Heart right ventricle (tissue), 16 donors: ENCODE data around the gene PANX2. TPM values are rescaled to one million over a fixed set of nuclear protein-coding genes. Genes with fewer than 3 reads are reported as not detected.

Experiments used
- ATAC-seq, 8 donors: fragments of 200-7000 bp; cut with Tn5 transposase; one replicate each; pipeline ENCODE4 v1.9.1; 2020; ENCODE audit warnings: mild to moderate bottlenecking in 8 of 8, moderate library complexity in 8 of 8, moderate number of reproducible peaks in 1 of 8
- DNase-seq, 2 donors: peaks; one replicate each; pipeline ENCODE4 v3.0.0-alpha.2; 2020
- H3K27ac ChIP-seq, 10 donors: fragments of 200-600 bp; sonication (generic) in 2 of 10; one replicate each; pipeline versions ENCODE4 v1.5.0 to v1.8.0; 2020 to 2022; ENCODE audit warnings: mild to moderate bottlenecking in 3 of 10
- H3K27me3 ChIP-seq, 7 donors: fragments of 200-600 bp; one replicate each; pipeline ENCODE4 v1.8.0; 2021 to 2022; ENCODE audit warnings: mild to moderate bottlenecking in 2 of 7
- H3K36me3 ChIP-seq, 9 donors: fragments of 200-600 bp; sonication (generic) in 1 of 9; one replicate each; pipeline versions ENCODE4 v1.5.0 to v1.8.0; 2020 to 2022; ENCODE audit warnings: mild to moderate bottlenecking in 2 of 9
- H3K4me1 ChIP-seq, 9 donors: fragments of 200-600 bp; sonication (generic) in 1 of 9; one replicate each; pipeline versions ENCODE4 v1.5.0 to v1.8.0; 2020 to 2022; ENCODE audit warnings: mild to moderate bottlenecking in 4 of 9
- H3K4me3 ChIP-seq, 10 donors: fragments of 200-600 bp; sonication (generic) in 2 of 10; one replicate each; pipeline versions ENCODE4 v1.5.0 to v1.8.0; 2020 to 2022; ENCODE audit warnings: mild to moderate bottlenecking in 7 of 10, moderate library complexity in 2 of 10
- H3K9me3 ChIP-seq, 11 donors: fragments of 200-600 bp in 10 of 11; sonication (generic) in 2 of 11; one replicate each; pipeline versions ENCODE4 v1.5.0 to v1.8.0; 2013 to 2022; ENCODE audit warnings: mild to moderate bottlenecking in 2 of 11, control low read depth in 1 of 11, moderate library complexity in 1 of 11
- WGBS, 2 donors: extraction: QIAGEN DNeasy Blood & Tissue Kit; methylation state at CpG; one replicate each; pipeline ENCODE4 v1.1.7; 2013; ENCODE audit warnings: inconsistent platforms in 1 of 2; 5-methylcytosine and 5-hydroxymethylcytosine counted together
- intact Hi-C, 10 donors: fragments of 100-400 bp; cut with DNase I; formaldehyde crosslinking; loops; one replicate each; pipeline versions ENCODE4 v1.11.1 to v1.14.2; 2022
- polyA plus RNA-seq, 2 donors: library from polyadenylated mRNA; stranded (reverse); fragments of 200-250 nt; gene quantifications; one replicate each; pipeline ENCODE4 v1.2.3, GENCODE V29; 2013
- total RNA-seq, 10 donors: library from RNA; stranded (reverse); fragmentation: NEBNext Ultra II Directional in 3 of 10; extraction: Animal tissue kit (Norgen Biotek cat#: 25700) in 3 of 10; gene quantifications; one replicate each; pipeline versions ENCODE4 v1.2.1 to v1.2.4, GENCODE V29; 2021 to 2023
- TF ChIP-seq, protein P1 (sequence below), 9 donors: fragments of 200-600 bp; sonication (generic) in 2 of 9; IDR thresholded peaks; one replicate each; pipeline versions ENCODE4 v1.5.0 to v1.8.0; 2021 to 2022; ENCODE audit warnings: antibody characterized with exemption in 9 of 9, mild to moderate bottlenecking in 5 of 9, moderate library complexity in 1 of 9
- donor health status: Arrhythmogenic right ventricular cardiomyopathy.
- donor health status: ischemic (EF 13 %, LVEDD 7.1; RV severe dilation, severe dysfunction).
- donor health status: healthy with polysubstance abuse.
- donor health status: DM: no; HTN: yes; CAD: no.
- donor health status: DM: no; HTN: no; CAD: no.
- donor health status: ischemic (EF 25% LVEDD 6.9; RV normal size, moderate dysfunction).
- donor health status: ischemic (EF 25% LVEDD 5.7; RV mildly dilated, moderate dysfunction).
- donor health status: healthy.
- donor health status: DM: yes; HTN: yes; CAD: no.
- donor health status: Ischemic cardiomyopathy.
- donor health status: ischemic (EF 35%, LVEDD 5.7; RV mildly dilated, moderate dysfunction).
- donor health status: nonischemic (EF 11% LVEDD 7.7; RV severe dilation, severe dysfunction).
- donor health status: DM: yes; HTN: yes; CAD: no.
- donor health status: PGD.
- donor health status: ischemic (EF 29% LVEDD 5.4; RV normal size, mild dysfunction).
- donor health status: nonischemic (EF 23%, LVEDD 6.1; RV moderate dilation, normal function).

The PANX2 gene
- total and polyA plus RNA-seq, 12 donors = 0.07 to 0.61 (median 0.21) TPM; not detected in 3

DNA sequence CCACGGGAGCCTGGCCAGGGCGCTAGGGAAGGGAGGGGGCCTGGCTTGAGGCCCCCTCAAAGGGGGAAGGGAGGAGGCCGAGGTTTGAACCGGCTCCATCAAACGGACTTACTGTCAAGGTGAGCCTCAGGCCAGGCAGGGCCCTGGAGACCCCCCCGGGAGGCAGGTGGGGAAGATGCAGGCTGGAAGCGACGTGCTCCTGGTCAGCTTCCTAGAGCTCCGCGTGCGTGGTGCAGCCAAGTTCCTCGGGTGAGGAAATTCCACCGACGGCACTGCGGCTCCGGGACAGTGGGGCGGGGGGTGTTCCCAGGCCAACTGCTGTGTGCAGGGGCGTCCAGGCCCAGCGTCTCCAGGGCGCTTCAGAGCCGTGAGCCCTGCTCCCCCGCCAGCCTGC lies 7.9 kb downstream of the PANX2 start:
- Histone ChIP-seq H3K36me3 (no peaks in the 10 kb centered on the region), H3K9me3 (no peaks in the 10 kb centered on the region), H3K4me1 (peaks cover 0 to 10% (median 5%) of the 10 kb centered on the region in 9 donors), H3K4me3 (no peak overlapping the region), H3K27me3 (peaks cover 0 to 59% (median 49%) of the 10 kb centered on the region in 7 donors), H3K27ac (no peak overlapping the region)
- ATAC-seq = no peak
- 35 to 58% methylated on average over 22 of the region's 22 CpGs for WGBS, 2 donors
- TF ChIP-seq, protein P1, sequence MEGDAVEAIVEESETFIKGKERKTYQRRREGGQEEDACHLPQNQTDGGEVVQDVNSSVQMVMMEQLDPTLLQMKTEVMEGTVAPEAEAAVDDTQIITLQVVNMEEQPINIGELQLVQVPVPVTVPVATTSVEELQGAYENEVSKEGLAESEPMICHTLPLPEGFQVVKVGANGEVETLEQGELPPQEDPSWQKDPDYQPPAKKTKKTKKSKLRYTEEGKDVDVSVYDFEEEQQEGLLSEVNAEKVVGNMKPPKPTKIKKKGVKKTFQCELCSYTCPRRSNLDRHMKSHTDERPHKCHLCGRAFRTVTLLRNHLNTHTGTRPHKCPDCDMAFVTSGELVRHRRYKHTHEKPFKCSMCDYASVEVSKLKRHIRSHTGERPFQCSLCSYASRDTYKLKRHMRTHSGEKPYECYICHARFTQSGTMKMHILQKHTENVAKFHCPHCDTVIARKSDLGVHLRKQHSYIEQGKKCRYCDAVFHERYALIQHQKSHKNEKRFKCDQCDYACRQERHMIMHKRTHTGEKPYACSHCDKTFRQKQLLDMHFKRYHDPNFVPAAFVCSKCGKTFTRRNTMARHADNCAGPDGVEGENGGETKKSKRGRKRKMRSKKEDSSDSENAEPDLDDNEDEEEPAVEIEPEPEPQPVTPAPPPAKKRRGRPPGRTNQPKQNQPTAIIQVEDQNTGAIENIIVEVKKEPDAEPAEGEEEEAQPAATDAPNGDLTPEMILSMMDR (IDR thresholded peaks at IDR 0.05) = no peak
- no peak for DNase-seq
- intact Hi-C loops = no loop called here

DNA sequence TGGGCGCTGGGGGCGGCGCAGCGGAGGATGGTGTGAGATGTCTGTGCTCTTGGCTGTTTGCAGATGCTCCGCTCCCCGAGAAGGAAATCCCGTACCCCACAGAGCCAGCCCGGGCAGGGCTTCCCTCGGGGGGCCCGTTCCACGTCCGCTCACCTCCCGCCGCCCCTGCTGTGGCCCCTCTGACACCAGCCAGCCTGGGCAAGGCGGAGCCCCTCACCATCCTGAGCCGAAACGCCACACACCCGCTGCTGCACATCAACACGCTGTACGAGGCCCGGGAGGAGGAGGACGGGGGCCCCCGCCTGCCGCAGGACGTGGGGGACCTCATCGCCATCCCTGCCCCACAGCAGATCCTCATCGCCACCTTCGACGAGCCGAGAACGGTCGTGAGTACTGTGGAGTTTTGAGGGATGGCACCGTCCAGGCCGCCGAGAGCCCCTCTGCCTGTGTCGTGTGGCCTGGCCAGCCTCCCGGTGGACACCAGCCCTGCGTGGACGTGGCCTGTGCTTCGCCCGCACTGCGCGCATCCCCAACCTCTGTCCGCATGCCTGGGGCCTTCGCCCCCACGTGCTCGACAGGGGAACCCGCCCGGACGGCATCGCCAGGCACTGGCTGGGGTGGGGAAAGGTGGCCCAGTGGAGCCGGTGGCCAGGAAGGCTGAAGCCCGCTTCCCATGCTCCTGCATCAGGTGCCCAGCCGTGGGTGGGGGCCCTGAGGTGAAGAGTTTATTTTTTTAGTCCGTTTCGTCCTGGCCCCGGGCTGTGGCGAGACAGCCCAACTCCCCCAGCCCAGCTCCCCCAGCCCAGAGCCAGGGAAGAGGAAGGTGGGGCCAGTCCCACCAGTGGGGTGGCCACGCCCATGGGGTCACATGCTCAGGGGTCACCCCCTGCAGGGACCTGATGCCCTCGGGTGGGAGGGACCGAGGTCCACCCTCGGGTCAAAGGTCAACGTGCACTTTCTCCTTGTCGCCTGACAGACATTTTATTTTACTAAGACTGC lies 8.6 kb downstream of the PANX2 start:
- ATAC-seq (no peak), DNase-seq (no peak)
- intact Hi-C loops = no loop called here
- H3K27me3 ChIP-seq = peaks cover 0 to 57% (median 43%) of the 10 kb centered on the region in 7 donors
- 78 to 85% methylated on average over 64 of the region's 64 CpGs for WGBS, 2 donors
- H3K27ac ChIP-seq = no peak overlapping the region
- TF ChIP-seq, protein P1 (IDR thresholded peaks at IDR 0.05) = no peak
- H3K4me1 ChIP-seq = peaks cover 4 to 17% (median 12%) of the 10 kb centered on the region in 9 donors
- H3K9me3 ChIP-seq = no peaks in the 10 kb centered on the region
- H3K4me3 ChIP-seq = no peak overlapping the region
- no peaks in the 10 kb centered on the region for H3K36me3 ChIP-seq

DNA sequence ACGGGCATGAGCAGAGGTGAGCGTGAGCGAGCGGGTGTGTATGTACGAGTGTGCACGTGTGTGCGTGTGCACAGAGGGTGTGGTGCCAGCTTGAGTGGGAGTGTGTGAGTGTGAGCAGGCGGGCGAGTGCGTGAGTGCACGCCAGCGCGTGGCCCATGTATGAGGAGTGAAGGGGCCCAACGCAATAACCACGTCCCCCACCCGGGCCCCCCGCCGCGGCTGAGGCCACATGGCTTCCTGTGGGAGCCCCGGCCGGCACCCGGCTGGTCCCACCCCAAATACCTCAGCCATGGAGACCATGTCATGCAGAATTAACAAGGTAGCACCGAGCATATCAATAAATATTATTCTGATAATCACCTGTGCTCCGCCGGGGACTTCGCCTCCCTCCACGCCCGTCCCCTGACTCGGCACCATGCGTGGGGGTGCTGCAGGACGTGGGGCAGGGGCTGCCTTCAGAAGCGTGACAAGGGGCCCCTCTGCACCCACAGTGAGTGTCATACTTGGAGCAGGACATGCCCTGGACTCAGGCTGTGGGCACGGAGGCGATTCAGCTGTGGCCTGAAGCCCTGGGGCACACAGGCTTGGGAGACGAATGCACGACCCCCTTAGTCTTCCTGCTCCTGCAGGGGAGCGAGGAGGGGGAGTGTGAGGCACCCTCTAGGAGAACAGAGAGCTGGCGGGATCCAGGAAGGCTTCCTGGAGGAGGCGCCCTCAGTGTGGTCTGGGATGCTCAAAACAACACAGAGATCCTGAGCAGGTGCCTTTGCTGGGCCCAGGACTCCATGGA lies 9.6 kb downstream of the PANX2 start:
- WGBS, 2 donors = 81 to 83% methylated on average over 39 of the region's 39 CpGs
- H3K27me3 ChIP-seq = peaks cover 0 to 47% (median 35%) of the 10 kb centered on the region in 7 donors
- intact Hi-C loops = no loop called here

More for the DNA sequence above, 9.6 kb downstream of the PANX2 start:
- Histone ChIP-seq H3K27ac (no peak overlapping the region), H3K9me3 (no peaks in the 10 kb centered on the region), H3K4me1 (peaks cover 10 to 25% (median 20%) of the 10 kb centered on the region in 9 donors), H3K4me3 (no peak overlapping the region), H3K36me3 (no peaks in the 10 kb centered on the region)
- DNase-seq (no peak), ATAC-seq (no peak)
- TF ChIP-seq, protein P1 (IDR thresholded peaks at IDR 0.05) = no peak
